Lower leg skin (tissue), 4 donors: Measurements from ENCODE around the gene F3. TPM values are rescaled to one million over a fixed set of nuclear protein-coding genes. Genes with fewer than 3 reads are reported as not detected.
"Not testable (repeated sequence)": the region's sequence is repeated elsewhere in the genome, so short reads cannot be mapped to it uniquely, and the experiment has no call there.

Experiments used
- DNase-seq, 2 donors: peaks; one replicate each; pipeline ENCODE4 v3.0.0-alpha.2; 2019; ENCODE audit warnings: low spot score in 2 of 2
- H3K4me3 ChIP-seq: fragments of 200-600 bp; sonication (generic); 2 replicates; pipeline ENCODE4 v1.5.1; 2017; ENCODE audit warnings: mild to moderate bottlenecking, low read depth; ENCODE audit not compliant: poor library complexity, severe bottlenecking
- POLR2A ChIP-seq, 2 donors: fragments of 450-650 bp; IDR thresholded peaks; one replicate each; pipeline ENCODE4 v1.6.1; 2016 to 2017; ENCODE audit warnings: antibody characterized with exemption in 2 of 2, mild to moderate bottlenecking in 1 of 2, moderate library complexity in 1 of 2
- WGBS, 2 donors: methylation state at CpG; one replicate each; pipeline ENCODE4 v1.1.5; 2018; 5-methylcytosine and 5-hydroxymethylcytosine counted together
- intact Hi-C: fragments of 100-400 bp; cut with DNase I; formaldehyde crosslinking; loops from one replicate; pipeline ENCODE4 v1.15.0; 2023; ENCODE audit warnings: low total_unique reads
- total RNA-seq, 4 donors: library from RNA; depleted of rRNA; stranded (reverse); fragments of >200 nt; gene quantifications; one replicate each; pipeline ENCODE4 v1.1.0, GENCODE V29; 2016
- TF ChIP-seq, protein P1 (sequence below), 3 donors: fragments of 450-650 bp; IDR thresholded peaks; one replicate each; pipeline ENCODE4 v1.5.1; 2016; ENCODE audit warnings: antibody characterized with exemption in 3 of 3, mild to moderate bottlenecking in 3 of 3, moderate library complexity in 2 of 3

Gene F3
- total RNA-seq, 4 donors from 2014 or later, result 69.2 to 129 (median 85.9) TPM

DNA sequence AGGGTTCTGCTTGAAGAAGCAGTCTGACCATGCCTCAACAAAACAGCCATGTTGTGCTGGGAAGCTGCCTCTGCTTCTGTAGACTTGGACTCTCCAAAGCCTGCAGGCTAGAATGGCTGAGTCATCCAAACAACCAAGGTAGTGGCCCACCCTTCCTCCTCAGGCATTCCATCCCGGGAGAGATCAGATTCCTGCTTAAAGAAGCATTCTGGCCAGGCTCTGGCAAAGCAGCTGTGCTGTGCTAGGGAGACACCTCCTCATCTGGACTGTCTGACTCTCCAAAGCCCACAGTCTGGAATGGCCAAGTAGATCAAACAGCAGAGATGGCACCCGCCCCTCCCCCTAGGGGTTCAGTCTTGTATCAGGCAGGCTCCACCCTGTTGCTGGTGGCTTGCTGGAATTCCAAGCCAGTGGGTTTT, 38.3 kb upstream of the F3 start:
- DNase-seq, result no peak
- intact Hi-C loops, result no loop called here
- TF ChIP-seq, protein P1, sequence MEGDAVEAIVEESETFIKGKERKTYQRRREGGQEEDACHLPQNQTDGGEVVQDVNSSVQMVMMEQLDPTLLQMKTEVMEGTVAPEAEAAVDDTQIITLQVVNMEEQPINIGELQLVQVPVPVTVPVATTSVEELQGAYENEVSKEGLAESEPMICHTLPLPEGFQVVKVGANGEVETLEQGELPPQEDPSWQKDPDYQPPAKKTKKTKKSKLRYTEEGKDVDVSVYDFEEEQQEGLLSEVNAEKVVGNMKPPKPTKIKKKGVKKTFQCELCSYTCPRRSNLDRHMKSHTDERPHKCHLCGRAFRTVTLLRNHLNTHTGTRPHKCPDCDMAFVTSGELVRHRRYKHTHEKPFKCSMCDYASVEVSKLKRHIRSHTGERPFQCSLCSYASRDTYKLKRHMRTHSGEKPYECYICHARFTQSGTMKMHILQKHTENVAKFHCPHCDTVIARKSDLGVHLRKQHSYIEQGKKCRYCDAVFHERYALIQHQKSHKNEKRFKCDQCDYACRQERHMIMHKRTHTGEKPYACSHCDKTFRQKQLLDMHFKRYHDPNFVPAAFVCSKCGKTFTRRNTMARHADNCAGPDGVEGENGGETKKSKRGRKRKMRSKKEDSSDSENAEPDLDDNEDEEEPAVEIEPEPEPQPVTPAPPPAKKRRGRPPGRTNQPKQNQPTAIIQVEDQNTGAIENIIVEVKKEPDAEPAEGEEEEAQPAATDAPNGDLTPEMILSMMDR (IDR thresholded peaks at IDR 0.05), result no peak
- TF ChIP-seq POLR2A (IDR thresholded peaks at IDR 0.05), result no peak
- H3K4me3 ChIP-seq, result no peak overlapping the region
- WGBS, 2 donors, result 22 to 42% methylated on average over 2 of the region's 2 CpGs

DNA sequence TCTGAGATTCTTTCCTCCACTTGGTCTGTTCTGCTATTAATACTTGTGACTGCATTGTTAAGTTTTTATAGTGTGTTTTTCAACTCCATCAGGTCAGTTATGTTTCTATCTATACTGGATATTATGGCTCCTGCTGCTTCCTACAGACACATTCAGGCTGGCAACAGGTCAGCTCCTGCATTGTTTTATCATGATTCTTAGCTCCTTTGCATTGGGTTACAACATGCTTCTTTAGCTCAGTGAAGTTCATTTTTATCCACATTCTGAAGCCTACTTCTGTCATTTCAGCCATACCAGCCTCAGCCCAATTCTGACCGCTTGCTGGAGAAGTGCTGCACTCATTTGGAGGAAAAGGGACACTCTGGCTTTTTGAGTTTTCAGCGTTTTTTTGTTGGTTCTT, 37.3 kb upstream of the F3 start:
- WGBS, 2 donors, result 83 to 88% methylated on average over 2 of the region's 2 CpGs
- intact Hi-C loops, result no loop called here
- no peak overlapping the region for H3K4me3 ChIP-seq
- TF ChIP-seq, protein P1 (IDR thresholded peaks at IDR 0.05), result no peak
- no peak for DNase-seq

DNA sequence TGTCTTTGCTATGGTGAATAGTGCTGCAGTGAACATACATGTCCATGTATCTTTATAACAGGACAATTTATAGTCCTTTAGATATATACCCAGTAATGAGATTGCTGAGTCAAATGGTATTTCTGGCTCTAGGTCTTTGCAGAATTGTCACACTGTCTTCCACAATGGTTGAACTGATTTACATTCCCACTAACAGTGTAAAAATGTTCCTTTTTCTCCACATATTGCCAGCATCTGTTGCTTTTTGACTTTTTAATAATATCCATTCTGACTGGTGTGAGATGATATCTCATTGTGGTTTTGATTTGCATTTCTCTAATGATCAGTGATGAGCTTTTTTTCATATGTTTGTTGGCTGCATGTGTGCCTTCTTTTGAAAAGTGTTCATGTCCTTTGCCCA, 32.4 kb upstream of the F3 start:
- DNase-seq, intact Hi-C loops, H3K4me3 ChIP-seq: not testable (repeated sequence)

DNA sequence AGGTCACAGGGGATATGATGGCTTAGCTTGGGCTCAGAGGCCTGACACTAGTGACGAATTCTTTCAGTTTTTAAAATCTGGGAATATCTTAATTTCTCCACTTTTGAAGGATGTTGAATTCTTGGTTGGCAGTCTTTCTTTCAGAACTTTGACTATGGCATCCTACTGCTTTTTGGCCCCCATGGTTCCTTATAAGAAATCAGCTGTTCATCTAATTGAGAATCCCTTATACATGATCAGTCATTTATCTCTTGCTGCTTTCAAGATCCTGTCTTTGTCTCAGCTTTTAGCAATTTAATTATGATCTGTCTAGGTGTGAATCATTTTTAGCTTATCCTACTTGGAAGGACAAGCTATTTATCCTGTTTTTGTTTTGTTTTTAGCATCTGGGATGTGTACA, 31.2 kb upstream of the F3 start:
- 88 to 100% methylated on average over 1 of the region's 1 CpG for WGBS, 2 donors
- no peak for DNase-seq
- intact Hi-C loops, result no loop called here
- TF ChIP-seq POLR2A (IDR thresholded peaks at IDR 0.05), result no peak
- TF ChIP-seq, protein P1 (IDR thresholded peaks at IDR 0.05), result no peak
- no peak overlapping the region for H3K4me3 ChIP-seq

DNA sequence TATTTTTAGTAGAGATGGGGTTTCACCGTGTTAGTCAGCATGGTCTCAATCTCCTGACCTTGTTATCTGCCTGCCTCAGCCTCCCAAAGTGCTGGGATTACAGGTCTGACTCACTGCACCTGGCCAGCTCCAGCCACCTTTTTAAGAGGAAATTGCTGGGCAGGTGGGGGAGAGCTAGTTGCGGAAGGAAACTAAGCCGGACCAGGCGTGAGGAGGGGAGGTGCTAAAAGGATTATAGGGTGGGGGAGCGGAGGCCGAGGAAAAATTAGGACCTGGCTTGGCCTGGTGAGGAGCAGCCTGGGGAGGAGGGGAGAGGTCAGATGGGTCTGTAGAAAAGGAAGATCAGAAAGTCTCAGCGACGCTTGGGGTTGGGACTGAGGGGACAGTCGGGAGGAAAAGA, 29.4 kb upstream of the F3 start:
- intact Hi-C loops, DNase-seq: not testable (repeated sequence)
- 93 to 94% methylated on average over 9 of the region's 9 CpGs for WGBS, 2 donors

DNA sequence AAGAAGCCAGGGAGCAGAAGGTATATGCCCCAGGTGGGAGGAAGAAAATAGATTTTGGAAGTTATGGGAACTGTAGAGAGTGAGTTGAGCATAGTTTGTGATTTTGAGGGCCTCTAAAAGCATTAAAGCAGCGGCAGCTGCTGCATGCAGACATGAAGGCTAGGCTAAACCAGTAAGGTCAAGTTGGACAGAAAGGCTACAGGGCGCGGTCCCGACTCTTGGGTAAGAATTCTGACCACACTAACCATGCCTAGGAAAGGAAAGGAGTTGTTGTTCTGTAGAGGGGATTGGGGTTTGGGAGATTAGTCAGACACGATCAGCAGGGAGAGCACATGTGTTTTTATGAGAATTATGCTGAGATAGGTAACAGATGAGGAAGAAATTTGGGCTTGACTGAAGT, 27.2 kb upstream of the F3 start:
- DNase-seq, H3K4me3 ChIP-seq, intact Hi-C loops: not testable (repeated sequence)
- WGBS, 2 donors, result 83 to 84% methylated on average over 5 of the region's 5 CpGs

More for the DNA sequence above, 29.4 kb upstream of the F3 start:
- H3K4me3 ChIP-seq, result not testable (repeated sequence)

DNA sequence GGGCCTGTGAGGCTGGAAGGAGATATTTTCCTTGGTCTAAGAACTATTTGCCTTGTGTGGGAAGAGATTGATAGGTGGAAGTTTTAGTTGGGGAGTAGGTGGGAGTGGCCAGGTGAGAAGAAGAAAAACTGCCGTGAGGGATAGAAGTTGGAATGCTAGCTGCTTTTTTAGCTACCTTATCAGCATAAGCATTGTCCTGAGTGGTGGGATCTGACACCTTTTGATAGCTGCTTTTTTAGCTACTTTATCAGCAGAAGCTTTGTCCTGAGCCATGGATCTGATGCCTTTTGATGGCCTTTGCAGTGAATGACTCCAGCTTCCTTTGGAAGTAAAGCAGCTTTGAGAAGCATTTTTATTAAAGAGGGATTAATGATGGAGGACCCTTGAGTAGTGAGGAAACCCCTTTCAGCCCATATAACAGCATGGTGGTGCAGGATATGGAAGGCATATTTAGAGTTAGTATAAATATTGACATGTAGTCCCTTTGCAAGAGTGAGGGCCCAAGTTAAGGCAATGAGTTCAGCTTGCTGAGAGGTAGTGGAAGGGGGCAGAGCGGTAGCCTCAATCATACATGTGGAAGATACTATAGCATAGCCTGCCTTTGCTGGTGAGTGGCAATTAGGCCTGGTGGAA, 26.5 kb upstream of the F3 start:
- H3K4me3 ChIP-seq, intact Hi-C loops, DNase-seq: not testable (repeated sequence)
- 89 to 92% methylated on average over 2 of the region's 2 CpGs for WGBS, 2 donors

DNA sequence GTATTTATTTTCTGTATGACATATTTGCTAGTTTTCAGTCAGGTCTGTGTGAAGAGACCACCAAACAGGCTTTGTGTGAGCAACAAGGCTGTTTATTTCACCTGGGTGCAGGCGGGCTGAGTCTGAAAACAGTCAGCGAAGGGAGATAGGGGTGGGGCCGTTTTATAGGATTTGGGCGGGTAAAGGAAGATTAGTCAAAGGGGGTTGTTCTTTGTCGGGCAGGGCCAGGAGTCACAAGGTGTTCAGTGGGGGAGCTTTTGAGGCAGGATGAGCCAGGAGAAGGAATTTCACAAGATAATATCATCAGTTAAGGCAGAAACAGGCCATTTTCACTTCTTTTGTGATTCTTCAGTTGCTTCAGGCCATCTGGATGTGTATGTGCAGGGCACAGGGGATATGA, 24.9 kb upstream of the F3 start:
- intact Hi-C loops, DNase-seq: not testable (repeated sequence)

More for the DNA sequence above, 24.9 kb upstream of the F3 start:
- H3K4me3 ChIP-seq, result not testable (repeated sequence)
- WGBS, 2 donors, result 59 to 62% methylated on average over 5 of the region's 5 CpGs
